Choroid plexus epithelial cell (primary cell): ENCODE results near the gene TAF11L3.
"Not testable (repeated sequence)": the region's sequence is repeated elsewhere in the genome, so short reads cannot be mapped to it uniquely, and the experiment has no call there.

Experiments
- DNase-seq: peaks from one replicate; pipeline ENCODE4 v3.0.0-alpha.2; 2010; ENCODE audit warnings: low read depth
- H3K4me3 ChIP-seq: 2 replicates; pipeline ENCODE4 v1.5.1; 2011; ENCODE audit warnings: low read depth, mild to moderate bottlenecking, control low read depth, low read length, moderate library complexity
- TF ChIP-seq, protein P1 (sequence below): conservative IDR thresholded peaks from 2 replicates; pipeline ENCODE4 v1.5.1; 2011; ENCODE audit warnings: low read depth, mild to moderate bottlenecking, control low read depth, inconsistent platforms, low read length, moderate library complexity

The TAF11L3 gene

DNA sequence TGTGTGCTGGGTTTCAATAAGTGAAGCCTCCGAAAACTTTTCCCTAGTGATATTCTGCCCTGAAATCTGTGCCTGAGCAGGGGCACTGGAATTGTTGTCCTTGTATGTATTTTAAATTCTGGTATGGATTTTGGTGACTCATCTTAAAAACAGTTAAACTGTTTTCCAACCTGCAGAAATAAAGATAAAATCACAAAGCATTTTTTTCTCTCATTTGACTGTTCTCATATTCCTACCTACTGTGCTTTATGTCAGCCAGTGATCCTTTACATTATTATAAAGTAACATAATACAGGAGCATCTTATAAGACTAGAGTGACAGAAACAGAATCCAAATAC, 31.0 kb upstream of the TAF11L3 start:
- no peak overlapping the region for H3K4me3 ChIP-seq
- TF ChIP-seq, protein P1, sequence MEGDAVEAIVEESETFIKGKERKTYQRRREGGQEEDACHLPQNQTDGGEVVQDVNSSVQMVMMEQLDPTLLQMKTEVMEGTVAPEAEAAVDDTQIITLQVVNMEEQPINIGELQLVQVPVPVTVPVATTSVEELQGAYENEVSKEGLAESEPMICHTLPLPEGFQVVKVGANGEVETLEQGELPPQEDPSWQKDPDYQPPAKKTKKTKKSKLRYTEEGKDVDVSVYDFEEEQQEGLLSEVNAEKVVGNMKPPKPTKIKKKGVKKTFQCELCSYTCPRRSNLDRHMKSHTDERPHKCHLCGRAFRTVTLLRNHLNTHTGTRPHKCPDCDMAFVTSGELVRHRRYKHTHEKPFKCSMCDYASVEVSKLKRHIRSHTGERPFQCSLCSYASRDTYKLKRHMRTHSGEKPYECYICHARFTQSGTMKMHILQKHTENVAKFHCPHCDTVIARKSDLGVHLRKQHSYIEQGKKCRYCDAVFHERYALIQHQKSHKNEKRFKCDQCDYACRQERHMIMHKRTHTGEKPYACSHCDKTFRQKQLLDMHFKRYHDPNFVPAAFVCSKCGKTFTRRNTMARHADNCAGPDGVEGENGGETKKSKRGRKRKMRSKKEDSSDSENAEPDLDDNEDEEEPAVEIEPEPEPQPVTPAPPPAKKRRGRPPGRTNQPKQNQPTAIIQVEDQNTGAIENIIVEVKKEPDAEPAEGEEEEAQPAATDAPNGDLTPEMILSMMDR = no peak
- no peak for DNase-seq

DNA sequence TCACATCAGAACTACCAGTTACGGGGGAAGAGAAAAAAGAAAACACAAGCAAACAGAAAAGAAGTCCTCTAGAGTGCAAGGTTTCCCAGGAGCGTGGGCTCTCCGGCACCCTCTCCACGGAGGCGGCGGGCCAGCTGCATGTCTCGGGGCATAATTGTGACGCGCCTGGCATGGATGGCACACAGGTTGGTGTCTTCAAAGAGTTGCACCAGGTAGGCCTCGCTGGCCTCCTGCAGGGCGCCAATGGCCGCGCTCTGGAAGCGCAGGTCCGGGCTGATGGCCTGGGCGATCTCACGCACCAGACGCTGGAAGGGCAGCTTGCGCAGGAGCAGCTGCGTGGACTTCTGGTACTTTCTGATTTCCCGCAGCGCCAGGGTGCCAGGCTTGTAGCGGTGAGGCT, 26.9 kb upstream of the TAF11L3 start:
- H3K4me3 ChIP-seq, DNase-seq: not testable (repeated sequence)

DNA sequence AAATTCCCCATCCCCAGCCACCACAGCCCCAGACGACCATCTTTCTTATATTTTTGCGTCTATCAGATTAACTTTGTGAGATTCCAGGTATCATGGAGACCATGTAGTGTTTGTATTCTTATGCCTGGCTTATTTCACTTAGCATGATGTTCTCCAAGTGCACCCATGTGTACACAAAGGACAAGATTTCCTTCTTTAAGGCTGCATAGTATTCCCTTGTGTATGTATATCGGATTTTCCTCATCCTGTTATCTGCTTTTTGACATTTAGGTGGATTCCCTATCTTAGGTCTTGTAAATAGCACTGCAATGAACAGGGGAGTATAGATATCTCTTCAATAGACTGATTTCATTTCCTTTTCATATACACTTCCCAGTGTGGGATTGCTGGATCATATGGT, 25.4 kb upstream of the TAF11L3 start:
- H3K4me3 ChIP-seq = no peak overlapping the region
- DNase-seq = no peak
- TF ChIP-seq, protein P1 = no peak

DNA sequence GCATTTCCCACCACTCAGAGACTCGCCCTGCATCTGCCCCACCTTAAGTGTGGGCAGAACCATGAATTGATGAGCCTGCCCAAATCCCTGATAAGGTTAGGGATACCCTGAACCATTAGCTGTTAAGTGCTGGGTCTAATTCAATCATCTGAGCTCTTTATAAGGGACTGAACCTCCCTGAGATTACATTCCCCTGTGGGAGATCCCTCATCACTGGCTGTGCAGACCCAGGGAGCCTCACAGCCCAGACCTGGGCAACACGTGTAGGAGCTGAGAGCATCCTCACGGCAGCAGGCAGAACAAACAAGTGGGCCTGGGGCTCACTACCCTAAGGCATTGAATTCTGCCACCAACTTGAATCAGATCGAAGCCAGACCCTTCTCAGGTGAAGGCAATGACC, 20.7 kb upstream of the TAF11L3 start:
- DNase-seq = no peak
- H3K4me3 ChIP-seq = no peak overlapping the region
- TF ChIP-seq, protein P1 = no peak

DNA sequence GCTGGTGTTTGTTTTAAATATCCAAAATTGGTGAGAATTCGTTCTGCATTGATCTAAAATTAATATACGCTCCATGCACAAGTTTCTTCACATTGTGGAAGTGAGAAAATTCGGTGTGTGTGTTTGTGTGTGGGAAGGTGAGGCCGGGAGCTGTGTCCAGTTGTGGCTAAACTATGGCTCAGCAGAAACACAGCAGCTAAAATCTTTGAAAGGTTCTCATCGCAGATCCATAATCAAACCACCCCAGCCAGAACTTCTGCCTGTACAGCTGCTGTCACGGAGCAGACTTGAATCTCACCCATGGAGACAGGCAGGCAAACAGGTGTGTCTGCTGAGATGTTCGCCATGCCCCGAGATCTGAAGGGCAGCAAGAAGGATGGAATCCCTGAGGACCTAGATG, 20.2 kb upstream of the TAF11L3 start, which contains the start of gene TAF11L2:
TAF11L2 (plus strand) TSS at position 301 of the 400 bp plus-strand sequence.
- not testable (repeated sequence) for DNase-seq

DNA sequence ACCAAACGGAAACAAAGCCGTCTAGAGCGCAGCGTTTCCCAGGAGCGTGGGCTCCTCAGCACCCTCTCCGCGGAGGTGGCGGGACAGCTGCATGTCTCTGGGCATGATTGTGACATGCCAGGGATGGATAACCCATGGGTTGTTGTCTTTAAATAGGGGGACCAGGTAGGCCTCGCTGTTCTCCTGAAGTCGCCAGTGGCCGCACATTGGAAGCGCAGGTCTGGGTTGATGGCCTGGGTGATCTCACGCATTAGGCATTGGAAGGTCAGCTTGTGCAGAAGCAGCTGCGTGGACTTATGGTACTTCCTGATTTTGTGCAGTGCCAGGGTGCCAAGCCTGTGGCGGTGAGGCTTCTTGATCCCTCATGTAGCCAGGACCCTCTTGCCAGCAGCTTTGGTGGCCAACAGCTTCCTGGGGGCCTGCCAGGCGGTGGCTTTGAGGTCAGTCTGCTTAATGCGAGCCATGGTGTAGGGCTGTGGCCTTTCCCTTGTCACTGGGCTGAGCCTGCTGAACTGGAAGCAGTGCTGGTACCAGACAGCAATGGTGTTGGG, 6.3 kb upstream of the TAF11L3 start:
- no peak for DNase-seq
- H3K4me3 ChIP-seq = no peak overlapping the region
- TF ChIP-seq, protein P1 = no peak

More for the DNA sequence above, 20.2 kb upstream of the TAF11L3 start, which contains the start of gene TAF11L2:
- not testable (repeated sequence) for H3K4me3 ChIP-seq

DNA sequence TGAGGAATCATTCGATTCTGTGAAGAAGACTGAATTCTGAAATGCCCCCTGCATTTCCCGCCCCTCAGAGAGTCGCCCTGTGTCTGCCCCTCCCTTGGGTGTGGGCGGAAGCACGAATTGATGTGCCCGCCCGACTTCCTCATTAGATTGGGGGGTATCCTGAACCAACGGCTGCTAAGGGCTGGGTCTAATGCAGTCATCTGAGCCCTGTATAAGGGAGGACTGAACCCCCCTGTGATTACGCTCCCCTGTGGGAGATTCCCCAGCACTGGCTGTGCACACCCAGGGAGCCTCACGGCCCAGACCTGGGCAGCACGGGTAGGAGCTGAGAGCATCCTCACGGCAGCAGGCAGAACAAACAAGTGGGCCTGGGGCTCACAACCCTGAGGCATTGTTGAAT, 641 bp upstream of the TAF11L3 start:
- DNase-seq, H3K4me3 ChIP-seq: not testable (repeated sequence)

DNA sequence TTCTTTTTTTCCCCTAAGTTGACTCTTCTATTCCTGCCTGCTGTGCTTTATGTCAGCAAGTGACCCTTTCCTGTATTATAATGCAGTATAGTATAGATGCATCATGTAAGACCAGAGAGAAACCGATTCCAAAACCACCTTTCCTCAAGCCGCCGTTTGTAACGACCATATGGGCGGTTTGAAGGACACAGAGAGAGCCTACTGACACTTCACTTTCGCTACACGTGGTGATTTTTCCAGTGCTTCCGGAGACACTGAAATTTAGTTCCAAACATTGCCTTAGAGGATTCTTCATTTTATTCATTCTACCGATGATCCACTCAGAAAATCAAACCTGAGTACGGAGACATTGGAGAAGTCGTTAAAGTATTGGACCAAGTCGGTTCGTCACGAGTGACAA, 1.3 kb downstream of the TAF11L3 start:
- DNase-seq, H3K4me3 ChIP-seq: not testable (repeated sequence)

DNA sequence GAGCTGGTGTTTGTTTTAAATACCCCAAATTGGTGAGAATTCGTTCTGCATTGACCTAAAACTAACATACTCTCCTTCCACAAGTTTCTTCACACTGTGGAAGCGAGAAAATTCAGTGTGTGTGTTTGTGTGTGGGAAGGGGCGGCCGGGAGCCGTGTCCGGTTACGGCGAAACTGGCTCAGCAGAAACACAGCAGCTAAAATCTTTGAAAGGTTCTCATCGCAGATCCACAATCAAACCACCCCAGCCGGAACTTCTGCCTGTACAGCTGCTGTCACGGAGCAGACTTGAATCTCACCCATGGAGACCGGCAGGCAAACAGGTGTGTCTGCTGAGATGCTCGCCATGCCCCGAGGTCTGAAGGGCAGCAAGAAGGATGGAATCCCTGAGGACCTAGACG, 3.3 kb downstream of the TAF11L3 start, which contains the start of gene TAF11L4:
TAF11L4 (plus strand) TSS at position 301 of the 400 bp plus-strand sequence.
- not testable (repeated sequence) for DNase-seq, H3K4me3 ChIP-seq

DNA sequence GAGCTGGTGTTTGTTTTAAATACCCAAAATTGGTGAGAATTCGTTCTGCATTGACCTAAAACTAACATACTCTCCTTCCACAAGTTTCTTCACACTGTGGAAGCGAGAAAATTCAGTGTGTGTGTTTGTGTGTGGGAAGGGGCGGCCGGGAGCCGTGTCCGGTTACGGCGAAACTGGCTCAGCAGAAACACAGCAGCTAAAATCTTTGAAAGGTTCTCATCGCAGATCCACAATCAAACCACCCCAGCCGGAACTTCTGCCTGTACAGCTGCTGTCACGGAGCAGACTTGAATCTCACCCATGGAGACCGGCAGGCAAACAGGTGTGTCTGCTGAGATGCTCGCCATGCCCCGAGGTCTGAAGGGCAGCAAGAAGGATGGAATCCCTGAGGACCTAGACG, 6.8 kb downstream of the TAF11L3 start, which contains the start of gene TAF11L5:
TAF11L5 (plus strand) TSS at position 301 of the 400 bp plus-strand sequence.
- not testable (repeated sequence) for DNase-seq, H3K4me3 ChIP-seq

DNA sequence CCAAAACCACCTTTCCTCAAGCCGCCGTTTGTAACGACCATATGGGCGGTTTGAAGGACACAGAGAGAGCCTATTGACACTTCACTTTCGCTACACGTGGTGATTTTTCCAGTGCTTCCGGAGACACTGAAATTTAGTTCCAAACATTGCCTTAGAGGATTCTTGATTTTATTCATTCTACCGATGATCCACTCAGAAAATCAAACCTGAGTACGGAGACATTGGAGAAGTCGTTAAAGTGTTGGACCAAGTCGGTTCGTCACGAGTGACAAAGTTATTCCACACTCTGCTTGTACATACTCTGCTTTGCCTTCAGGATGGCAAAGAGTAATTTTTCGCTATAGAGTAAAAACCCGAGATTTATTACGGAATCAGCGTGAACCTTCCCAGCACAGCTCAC, 8.3 kb downstream of the TAF11L3 start:
- DNase-seq, H3K4me3 ChIP-seq: not testable (repeated sequence)

DNA sequence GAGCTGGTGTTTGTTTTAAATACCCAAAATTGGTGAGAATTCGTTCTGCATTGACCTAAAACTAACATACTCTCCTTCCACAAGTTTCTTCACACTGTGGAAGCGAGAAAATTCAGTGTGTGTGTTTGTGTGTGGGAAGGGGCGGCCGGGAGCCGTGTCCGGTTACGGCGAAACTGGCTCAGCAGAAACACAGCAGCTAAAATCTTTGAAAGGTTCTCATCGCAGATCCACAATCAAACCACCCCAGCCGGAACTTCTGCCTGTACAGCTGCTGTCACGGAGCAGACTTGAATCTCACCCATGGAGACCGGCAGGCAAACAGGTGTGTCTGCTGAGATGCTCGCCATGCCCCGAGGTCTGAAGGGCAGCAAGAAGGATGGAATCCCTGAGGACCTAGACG, 10.2 kb downstream of the TAF11L3 start, which contains the start of gene TAF11L6:
TAF11L6 (plus strand) TSS at position 301 of the 400 bp plus-strand sequence.
- not testable (repeated sequence) for H3K4me3 ChIP-seq, DNase-seq
